AG04450 (cell line): Measurements from ENCODE around the gene NHERF2. TPM values are rescaled to one million over a fixed set of nuclear protein-coding genes. Genes with fewer than 3 reads are reported as not detected.

ENCODE experiments used
- CTCF ChIA-PET: fragments of 300-600, 350-600 bp; formaldehyde crosslinking; extraction: SDS; loops from one replicate; lab custom pipeline; 2022; ENCODE audit warnings: antibody characterized with exemption, inconsistent platforms; lab: Charles Lee
- POLR2A ChIA-PET: fragments of 350-600 bp; formaldehyde crosslinking; extraction: SDS; loops from one replicate; lab custom pipeline; 2021; ENCODE audit warnings: antibody characterized with exemption, inconsistent platforms; lab: Yijun Ruan, JAX
- DNase-seq: peaks from one replicate; pipeline ENCODE4 v3.0.0-alpha.2; 2011; ENCODE audit warnings: low read depth, low spot score
- H3K27ac ChIP-seq: one replicate; pipeline ENCODE4 v1.5.1; 2012; ENCODE audit warnings: low read depth, low read length, control low read depth
- H3K27me3 ChIP-seq: one replicate; pipeline ENCODE4 v1.6.0; 2012; ENCODE audit warnings: low read length; ENCODE audit not compliant: control insufficient read depth, insufficient read depth
- H3K4me3 ChIP-seq: 2 replicates; pipeline ENCODE4 v1.5.1; 2011; ENCODE audit warnings: mild to moderate bottlenecking, low read depth, low read length, control low read depth
- H3K9me3 ChIP-seq: 2 replicates; pipeline ENCODE4 v1.5.1; 2012; ENCODE audit warnings: low read length; ENCODE audit not compliant: control insufficient read depth, insufficient read depth
- CTCF ChIP-seq: IDR thresholded peaks from 2 replicates; pipeline ENCODE4 v1.5.1; 2011; ENCODE audit warnings: low read depth, low read length, control low read depth, inconsistent platforms
- polyA plus RNA-seq: library from polyadenylated mRNA; depleted of rRNA; stranded (reverse); fragments of >200 nt; gene quantifications from 2 replicates; pipeline ENCODE4 v1.2.3, GENCODE V29; 2011

The NHERF2 gene
- polyA plus RNA-seq, 1 experiment = 16.7 TPM

- DNase-seq = no peak
- no peaks in the 10 kb centered on the region; the same call in 1 of the 2 replicates for H3K9me3 ChIP-seq
- ChIA-PET CTCF (interaction anchor here (3.0 to 5.0 kb wide), 2 partner anchors 13 to 135 kb away, joined by 16 to 79 read pairs; no protein-coding TSS in a partner anchor), POLR2A (no interaction called here)
- H3K4me3 ChIP-seq = no peak overlapping the region
- TF ChIP-seq CTCF = no peak
- no peaks in the 10 kb centered on the region for H3K27me3 ChIP-seq
- H3K27ac ChIP-seq = no peak overlapping the region
These were observed 21.1 kb upstream of the NHERF2 start for GRCh38 chr16:2005646-2006045.

- no peaks in the 10 kb centered on the region; the same call in 1 of the 2 replicates for H3K9me3 ChIP-seq
- no peak overlapping the region for H3K4me3 ChIP-seq
- H3K27ac ChIP-seq = no peak overlapping the region
- TF ChIP-seq CTCF = no peak
- DNase-seq = no peak
- no peaks in the 10 kb centered on the region for H3K27me3 ChIP-seq
- CTCF ChIA-PET = no interaction called here
- POLR2A ChIA-PET = no interaction called here
These were observed 20.4 kb upstream of the NHERF2 start for GRCh38 chr16:2006317-2006716.

GRCh38 chr16:2007081-2007836 lies 19.4 kb upstream of the NHERF2 start:
- H3K27ac ChIP-seq = no peak overlapping the region
- no peak for TF ChIP-seq CTCF
- no peaks in the 10 kb centered on the region; the same call in 1 of the 2 replicates for H3K9me3 ChIP-seq
- POLR2A ChIA-PET = interaction anchor here (0.6 to 3.0 kb wide), 3 partner anchors 9 to 148 kb away, joined by 4 to 13 read pairs (median 9); partner anchors contain the start of genes RPS2 and TRAF7
- peak overlapping the region; percentile 64 for H3K4me3 ChIP-seq
- H3K27me3 ChIP-seq = no peaks in the 10 kb centered on the region
- CTCF ChIA-PET = interaction anchor here (1.0 to 1.6 kb wide), 2 partner anchors 9 to 133 kb away, joined by 4 to 10 read pairs; no protein-coding TSS in a partner anchor
- DNase-seq = no peak

- Histone ChIP-seq H3K27me3 (no peaks in the 10 kb centered on the region), H3K4me3 (peak overlapping the region; percentile 64), H3K27ac (no peak overlapping the region), H3K9me3 (no peaks in the 10 kb centered on the region; the same call in 1 of the 2 replicates)
- no peak for TF ChIP-seq CTCF
- POLR2A ChIA-PET = interaction anchor here (1.3 to 3.0 kb wide), 2 partner anchors 43 to 147 kb away, joined by 4 to 13 read pairs; partner anchors contain the start of genes RPS2 and TRAF7
- DNase-seq = no peak
- CTCF ChIA-PET = interaction anchor here (1.0 to 1.6 kb wide), 3 partner anchors 8 to 133 kb away, joined by 4 to 10 read pairs (median 9); no protein-coding TSS in a partner anchor
These were observed 18.6 kb upstream of the NHERF2 start for GRCh38 chr16:2008009-2008526.
